Endothelial cell of coronary artery (primary cell): ENCODE results near the gene SLC12A7. TPM values are rescaled to one million over a fixed set of nuclear protein-coding genes. Genes with fewer than 3 reads are reported as not detected.

Source experiments
- total RNA-seq: library from RNA; depleted of rRNA; stranded (reverse); fragments of >200 nt; gene quantifications from 2 replicates; pipeline ENCODE4 v1.2.3, GENCODE V29; 2014

The SLC12A7 gene
- 22.4 and 27.9 TPM in 2 replicates for total RNA-seq

DNA sequence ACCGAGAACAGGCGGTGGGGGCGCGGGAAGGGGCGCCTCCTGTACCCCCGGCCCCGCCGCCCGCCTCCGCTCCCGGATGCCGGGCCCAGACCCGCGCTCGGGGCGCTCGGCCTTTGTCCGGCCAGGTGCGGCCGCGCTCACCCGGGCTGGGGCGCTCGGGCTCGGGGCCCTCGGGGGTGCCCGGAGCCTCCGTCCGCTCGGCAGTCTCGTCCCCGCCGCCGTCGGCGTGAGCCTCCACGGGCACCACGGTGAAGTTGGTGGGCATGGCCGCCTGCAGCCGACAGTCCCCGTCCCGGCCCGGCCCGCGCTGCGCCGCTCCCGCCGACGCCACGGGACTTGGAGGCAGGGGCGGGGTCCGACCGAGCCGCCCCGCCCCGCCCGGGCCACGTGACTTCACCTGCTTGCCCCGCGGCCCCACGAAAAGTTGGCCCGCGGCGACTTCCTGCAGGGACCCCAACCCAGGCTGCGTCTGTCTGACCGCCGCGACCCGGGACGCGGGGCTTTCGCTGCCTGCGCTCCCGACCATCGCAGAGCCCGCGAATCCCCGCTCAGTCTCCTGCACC, at the start of gene SLC12A7:
SLC12A7 (minus strand) TSS at position 337 of the 563 bp plus-strand sequence; CDS start at position 265, 72 bp downstream.

GRCh38 chr5:1008451-1009358, 103.2 kb downstream of the SLC12A7 start, which contains the start of gene NKD2:
Gene NKD2, plus strand, starts transcription at chr5:1008802. Its CDS starts 256 bp downstream, at chr5:1009058.

Other genes with a start within 250 kb of the SLC12A7 start
- gene BRD9, start 219.3 kb downstream of the SLC12A7 start, total RNA-seq: 50.4 and 57.5 TPM in 2 replicates
- gene TRIP13, start 219.2 kb downstream of the SLC12A7 start, total RNA-seq: 12.8 and 34.1 TPM in 2 replicates
- gene NKD2, start 103.3 kb downstream of the SLC12A7 start, total RNA-seq: not detected in 2 replicates
- gene SLC6A19, start 89.5 kb upstream of the SLC12A7 start, total RNA-seq: not detected in 2 replicates
- gene SLC6A18, start 113.3 kb upstream of the SLC12A7 start, total RNA-seq: not detected in 2 replicates
- gene TERT, start 183.0 kb upstream of the SLC12A7 start, total RNA-seq: not detected in 2 replicates
- 305 and 379 TPM in 2 replicates for gene CLPTM1L, start 233.0 kb upstream of the SLC12A7 start, total RNA-seq